Activated CD8-positive, alpha-beta memory T cell treated with anti-CD3 and anti-CD28 coated beads for 4 hours (primary cell): ENCODE data around the gene DCAF12.

ENCODE experiments used
- DNase-seq, 2 donors: peaks; one replicate each; pipeline ENCODE4 v3.0.0-alpha.2; 2020; ENCODE audit warnings: low read depth in 2 of 2

Gene DCAF12

GRCh38 chr9:34125681-34126206 lies 754 bp downstream of the DCAF12 start:
- DNase-seq, result no peak

GRCh38 chr9:34124926-34125325 lies 1.6 kb downstream of the DCAF12 start:
- DNase-seq, result no peak

GRCh38 chr9:34124099-34124498 lies 2.4 kb downstream of the DCAF12 start:
- no peak for DNase-seq

GRCh38 chr9:34123682-34124081 lies 2.8 kb downstream of the DCAF12 start:
- DNase-seq, result no peak

- DNase-seq, result no peak
Measured at GRCh38 chr9:34121996-34122395, 4.5 kb downstream of the DCAF12 start.

- DNase-seq, result no peak
Measured at GRCh38 chr9:34119713-34120112, 6.8 kb downstream of the DCAF12 start.

- DNase-seq, result no peak
Measured at GRCh38 chr9:34114436-34114835, 12.1 kb downstream of the DCAF12 start.

- DNase-seq, result no peak
Measured at GRCh38 chr9:34106110-34106509, 20.4 kb downstream of the DCAF12 start.

- DNase-seq, result no peak
Measured at GRCh38 chr9:34102796-34103195, 23.7 kb downstream of the DCAF12 start.

- no peak for DNase-seq
Measured at GRCh38 chr9:34098307-34098706, 28.2 kb downstream of the DCAF12 start.

GRCh38 chr9:34097865-34098264 lies 28.6 kb downstream of the DCAF12 start:
- no peak for DNase-seq

- no peak for DNase-seq
Measured at GRCh38 chr9:34096751-34097150, 29.7 kb downstream of the DCAF12 start.

- DNase-seq, result no peak
Measured at GRCh38 chr9:34093578-34093977, 32.9 kb downstream of the DCAF12 start.

- no peak for DNase-seq
Measured at GRCh38 chr9:34089311-34089710, 37.2 kb downstream of the DCAF12 start.

- no peak for DNase-seq
Measured at GRCh38 chr9:34087370-34087769, 39.1 kb downstream of the DCAF12 start.

GRCh38 chr9:34086864-34087263 lies 39.6 kb downstream of the DCAF12 start:
- DNase-seq, result no peak

- DNase-seq, result no peak
Measured at GRCh38 chr9:34085581-34086500, 40.7 kb downstream of the DCAF12 start.

GRCh38 chr9:34084562-34084961 lies 41.9 kb downstream of the DCAF12 start:
- DNase-seq, result no peak

GRCh38 chr9:34079181-34079580 lies 47.3 kb downstream of the DCAF12 start:
- DNase-seq, result no peak

- no peak for DNase-seq
Measured at GRCh38 chr9:34072868-34073590, 53.5 kb downstream of the DCAF12 start.

GRCh38 chr9:34072410-34072809 lies 54.1 kb downstream of the DCAF12 start:
- no peak for DNase-seq

GRCh38 chr9:34070606-34071324 lies 55.7 kb downstream of the DCAF12 start:
- no peak for DNase-seq
